ENCODE measurements around the gene CLDN22.

Gene CLDN22

GRCh38 chr4:183321079-183321478, 1.0 kb upstream of the CLDN22 start:
- FAIRE-seq, result no peak

- FAIRE-seq, result no peak
Observed at GRCh38 chr4:183318656-183319055, 1.4 kb downstream of the CLDN22 start.

DNA sequence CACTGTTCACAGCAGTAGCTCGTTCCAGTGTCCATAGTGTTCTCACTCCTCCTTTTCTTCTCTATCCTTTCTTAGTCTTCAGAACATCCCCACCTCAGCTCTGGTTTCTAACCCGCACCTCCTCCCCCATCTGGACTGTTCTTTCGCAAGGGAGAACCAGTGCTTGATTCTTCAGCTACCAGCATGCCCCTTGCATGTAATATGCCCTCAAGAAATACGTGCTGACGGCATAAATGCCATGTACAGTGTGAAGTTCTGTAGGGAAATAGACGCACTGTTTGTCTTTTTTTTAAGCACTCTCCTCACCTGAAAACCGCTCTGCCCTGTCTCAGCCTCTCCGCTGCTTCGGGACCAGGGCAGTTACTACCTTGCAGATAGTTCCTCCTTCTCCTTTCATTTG, 5.3 kb downstream of the CLDN22 start:
- FAIRE-seq, result no peak

DNA sequence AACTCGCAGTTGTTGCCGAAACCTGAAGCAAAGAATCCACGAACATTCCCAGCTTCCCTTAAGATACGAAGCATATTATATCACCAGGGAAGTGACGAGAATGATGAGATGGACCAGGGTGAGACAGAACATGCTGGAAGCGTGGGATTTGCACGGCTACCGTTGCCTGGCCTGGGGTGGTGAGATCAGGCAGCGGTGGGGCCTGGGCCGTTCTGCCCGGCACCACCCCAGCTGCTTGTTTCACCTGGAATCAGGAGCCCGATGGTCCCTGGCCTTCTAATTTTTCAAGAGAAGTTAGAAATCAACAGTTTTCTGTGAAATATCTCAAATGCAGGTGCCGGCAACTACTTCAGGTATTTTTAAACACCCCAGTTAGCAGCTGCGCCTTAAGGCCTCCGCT, 5.7 kb downstream of the CLDN22 start:
- FAIRE-seq, result no peak

GRCh38 chr4:183312841-183313240, 7.2 kb downstream of the CLDN22 start:
- no peak for FAIRE-seq

- FAIRE-seq, result no peak
Observed at GRCh38 chr4:183306811-183307210, 13.3 kb downstream of the CLDN22 start.

- FAIRE-seq, result no peak
Observed at GRCh38 chr4:183304538-183304937, 15.5 kb downstream of the CLDN22 start.

DNA sequence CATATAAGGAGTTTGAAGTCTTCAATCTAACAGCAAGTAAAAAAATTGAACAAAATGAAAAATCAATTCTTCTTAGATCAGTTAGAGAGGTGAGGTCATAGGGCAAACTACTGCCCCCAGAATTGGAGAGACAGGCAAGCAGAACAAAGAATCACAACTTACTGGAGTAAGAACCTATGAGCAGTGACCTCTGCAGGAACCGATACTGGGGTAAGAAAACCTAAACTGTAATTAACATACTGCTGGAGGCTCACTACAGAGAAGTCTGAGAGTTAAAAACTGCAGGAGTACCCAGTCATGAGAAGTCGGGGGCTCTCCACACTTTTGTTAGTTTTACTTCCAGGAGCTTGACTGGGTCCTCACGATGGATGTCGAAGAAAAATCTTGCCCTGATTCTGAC, 16.0 kb downstream of the CLDN22 start:
- no peak for FAIRE-seq

- FAIRE-seq, result no peak
Observed at GRCh38 chr4:183303301-183303700, 16.8 kb downstream of the CLDN22 start.

GRCh38 chr4:183300655-183301054, 19.4 kb downstream of the CLDN22 start:
- FAIRE-seq, result no peak

GRCh38 chr4:183300070-183300469, 20.0 kb downstream of the CLDN22 start:
- no peak for FAIRE-seq

DNA sequence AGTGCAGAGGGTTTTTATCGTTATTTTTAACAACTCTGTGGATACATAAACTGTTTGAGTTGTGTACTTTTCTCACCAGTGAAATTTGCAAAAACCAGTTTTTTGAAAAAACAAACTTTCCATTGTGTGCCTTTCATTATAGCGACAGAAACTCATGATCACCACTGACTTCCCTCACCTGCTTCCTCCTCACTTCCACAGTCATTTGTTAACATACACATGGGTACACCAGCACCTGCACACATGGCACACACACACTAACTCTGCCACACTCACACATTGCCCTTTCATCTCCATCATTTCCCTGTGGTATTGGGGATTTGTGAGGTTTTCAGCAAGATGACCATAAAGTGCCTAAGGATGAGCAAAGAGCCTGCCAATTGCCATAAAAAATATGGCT, 20.6 kb downstream of the CLDN22 start:
- FAIRE-seq, result no peak

DNA sequence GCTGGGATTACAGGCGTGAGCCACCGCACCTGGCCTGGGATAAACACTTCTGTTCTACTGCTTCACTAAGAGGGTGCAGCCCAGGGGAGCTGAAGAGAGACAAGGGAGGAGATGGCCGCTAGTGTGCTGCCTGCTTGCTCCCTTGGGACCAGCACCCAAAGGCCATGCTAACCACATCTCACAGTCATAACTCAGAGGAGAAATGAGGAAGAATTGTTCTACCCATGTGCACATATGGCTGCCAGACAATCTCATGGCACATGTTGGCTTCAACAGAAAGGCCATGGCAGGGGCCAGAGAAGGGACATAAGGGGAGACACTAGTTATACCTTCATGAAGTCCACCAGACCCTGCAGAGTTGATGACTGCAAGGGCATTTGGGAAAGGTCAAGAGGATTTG, 22.4 kb downstream of the CLDN22 start:
- FAIRE-seq, result no peak

DNA sequence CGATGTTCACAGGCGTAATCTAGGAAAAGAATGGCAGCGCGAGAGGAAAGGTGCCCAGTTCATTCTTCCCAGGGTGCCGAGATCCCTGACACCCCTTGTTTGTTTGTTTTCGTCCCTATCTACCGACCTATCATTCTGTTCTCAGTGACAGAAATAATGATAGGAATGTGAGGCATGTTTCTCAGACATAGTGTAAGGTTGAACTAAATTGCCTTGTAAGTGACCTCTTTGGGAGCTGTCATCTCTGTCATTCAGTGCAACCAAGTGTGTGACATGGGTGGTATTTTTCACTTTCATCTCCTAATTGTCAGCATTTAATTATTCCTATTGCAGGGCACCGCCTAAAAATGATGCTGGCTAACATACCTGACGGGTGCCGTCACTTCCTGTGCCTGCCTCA, 24.4 kb downstream of the CLDN22 start:
- no peak for FAIRE-seq

DNA sequence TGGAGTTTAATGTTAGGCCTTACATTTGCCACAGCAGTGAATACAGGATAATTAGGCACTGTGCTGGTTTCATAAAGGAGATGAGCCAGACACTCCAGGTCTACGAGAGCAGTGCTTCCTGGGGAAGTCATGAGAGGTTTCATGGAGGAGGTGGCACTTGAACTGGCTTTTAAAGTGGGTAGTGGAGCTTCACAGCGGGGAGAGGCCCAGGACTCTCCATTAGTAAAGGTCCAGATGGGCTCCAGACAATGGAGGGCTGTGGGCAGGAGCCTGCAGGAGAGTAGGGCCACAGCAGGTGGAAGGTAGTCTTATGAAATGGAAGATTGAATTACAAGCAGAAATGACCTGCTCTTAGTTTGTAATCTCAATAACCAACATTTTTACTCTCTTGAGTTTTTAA, 29.0 kb downstream of the CLDN22 start:
- no peak for FAIRE-seq

- FAIRE-seq, result no peak
Observed at GRCh38 chr4:183289688-183290087, 30.4 kb downstream of the CLDN22 start.

DNA sequence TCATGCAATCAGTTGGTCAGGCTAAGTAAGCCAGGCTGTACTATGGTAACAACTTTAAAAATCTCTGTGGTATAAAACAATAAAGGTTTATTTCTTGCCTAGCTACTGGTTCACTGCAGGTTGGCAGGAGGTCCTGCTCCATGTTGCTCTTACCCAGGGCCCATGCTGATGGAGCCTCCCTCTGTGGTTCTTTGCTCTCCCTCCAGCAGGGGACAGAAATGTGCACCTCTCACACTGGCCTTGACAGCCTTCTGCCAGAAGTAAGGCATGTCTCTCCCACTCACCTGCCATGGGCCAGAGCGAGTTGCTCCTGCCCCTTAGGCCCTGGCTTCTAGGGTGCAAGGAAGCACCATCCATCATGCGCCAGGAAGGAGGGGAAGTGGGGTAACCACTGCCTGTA, 31.1 kb downstream of the CLDN22 start:
- no peak for FAIRE-seq

DNA sequence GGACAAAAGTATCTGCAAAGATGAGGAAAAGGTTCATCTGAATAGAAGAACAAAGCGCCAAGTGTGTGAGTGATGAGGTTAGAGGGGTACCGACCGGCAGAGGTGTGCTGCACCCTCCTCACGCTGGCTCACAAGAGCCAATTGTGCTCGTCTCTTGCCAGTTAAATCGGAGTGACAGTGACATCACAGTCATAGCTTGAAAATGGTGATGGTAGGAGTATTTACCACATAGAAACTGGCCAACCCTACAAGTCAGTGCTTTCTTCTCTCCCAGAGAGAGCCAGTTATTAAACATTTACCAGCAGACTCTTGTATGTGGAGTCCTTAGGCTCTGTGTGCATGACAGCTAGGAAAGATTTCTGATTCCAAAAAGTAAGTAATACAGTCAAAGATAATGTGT, 32.4 kb downstream of the CLDN22 start:
- FAIRE-seq, result no peak

DNA sequence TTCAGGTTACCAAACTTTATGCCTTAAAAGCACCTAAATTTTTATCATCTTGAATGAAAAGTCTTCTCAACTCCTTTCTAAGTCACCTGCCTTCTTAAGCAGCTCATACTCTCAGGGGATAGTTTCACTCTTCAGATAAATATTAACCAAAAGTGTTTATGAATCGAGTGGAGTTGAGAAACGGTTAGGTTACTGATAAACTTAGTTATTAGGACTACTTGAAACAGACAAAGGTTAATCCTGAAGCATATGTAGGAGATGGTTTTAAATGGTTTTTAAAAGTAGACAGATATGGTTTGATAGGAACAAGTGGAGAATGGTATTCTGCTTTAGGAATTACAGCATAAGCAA, 32.8 kb downstream of the CLDN22 start:
- no peak for FAIRE-seq

DNA sequence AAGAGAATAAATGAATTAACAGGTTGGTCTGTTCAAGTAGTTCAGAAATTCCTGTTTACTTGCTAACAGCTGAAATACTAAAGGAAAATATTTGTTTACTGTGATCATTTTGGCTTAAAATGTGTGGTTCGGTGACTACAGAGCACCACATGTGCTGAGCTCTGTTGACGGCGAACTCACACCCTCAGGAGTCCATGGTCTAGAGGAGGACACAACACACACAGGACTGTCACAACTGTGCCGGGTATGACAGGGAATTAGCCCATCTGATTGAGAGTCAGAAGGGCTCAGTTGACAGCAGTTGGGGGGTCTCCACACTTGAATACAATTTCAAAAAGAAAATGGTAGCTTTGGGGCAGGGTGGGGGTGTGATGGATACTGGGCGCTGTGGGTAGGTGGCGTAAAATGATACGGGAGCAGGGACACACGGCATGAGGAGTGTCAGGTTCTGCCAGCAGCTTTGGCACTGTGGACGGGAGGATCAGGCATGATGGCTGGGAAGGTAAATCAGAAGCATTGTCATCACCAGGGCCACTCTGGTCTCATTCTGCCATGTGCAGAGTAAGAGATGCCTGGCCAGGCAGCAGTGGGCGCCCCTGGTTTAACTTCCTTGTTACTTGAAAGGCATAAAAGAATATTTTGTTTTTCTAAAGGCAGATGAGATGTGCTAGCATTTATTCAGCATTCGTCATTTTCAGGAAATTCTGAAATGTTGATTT, 33.3 kb downstream of the CLDN22 start:
- FAIRE-seq, result no peak

GRCh38 chr4:183285886-183286285, 34.2 kb downstream of the CLDN22 start:
- FAIRE-seq, result no peak

GRCh38 chr4:183284965-183285364, 35.1 kb downstream of the CLDN22 start:
- FAIRE-seq, result no peak

DNA sequence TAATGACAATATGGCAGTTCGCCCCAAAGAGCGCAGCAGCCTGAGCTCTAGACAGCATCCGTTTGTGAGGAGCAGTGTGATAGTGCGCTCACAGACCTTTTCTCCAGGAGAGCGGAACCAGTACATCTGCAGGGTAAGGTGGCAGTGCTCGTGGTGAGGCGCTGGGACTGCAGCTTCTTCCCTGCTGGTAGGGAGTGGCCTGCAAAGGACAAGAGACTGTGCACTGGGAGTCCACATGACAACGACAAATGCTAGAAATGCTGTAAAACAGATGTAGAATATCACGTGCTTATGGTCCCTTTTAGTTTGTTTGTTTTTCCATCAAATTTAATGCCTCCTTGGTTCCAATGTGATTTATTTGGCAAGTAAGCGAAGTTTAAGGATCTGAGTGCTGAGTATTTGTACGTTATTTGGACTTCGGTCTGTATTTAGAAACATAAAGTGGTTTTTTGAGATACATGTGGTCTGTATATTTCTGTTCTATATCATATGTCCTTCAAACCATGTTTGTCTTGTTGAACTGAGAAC, 35.8 kb downstream of the CLDN22 start:
- FAIRE-seq, result no peak

DNA sequence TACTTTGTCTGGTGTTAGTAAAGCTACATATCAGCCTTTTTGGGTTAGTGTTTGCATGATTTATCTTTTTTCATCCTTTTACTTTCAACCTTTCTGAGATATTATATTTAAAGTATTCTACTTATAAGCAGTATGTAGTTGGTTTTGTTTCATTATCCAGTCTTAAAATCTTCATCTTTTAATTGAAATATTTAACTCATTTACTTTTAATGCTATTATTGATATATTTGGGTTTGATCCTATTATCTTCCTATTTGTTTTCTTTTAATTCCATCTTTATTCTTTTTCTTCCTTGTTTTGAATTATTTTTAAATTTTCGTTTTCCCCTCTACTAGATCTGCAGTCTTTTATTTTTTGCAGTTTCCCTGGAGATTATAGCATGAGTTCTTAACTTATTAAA, 44.0 kb downstream of the CLDN22 start:
- FAIRE-seq, result peak; percentile 72

GRCh38 chr4:183272384-183272783, 47.7 kb downstream of the CLDN22 start:
- no peak for FAIRE-seq

Data from colon (tissue), 2 donors.